Stomach smooth muscle (tissue), 2 donors: ENCODE measurements around the gene LRP10.
A peak's percentile ranks its signal among the peaks of the same experiment; 100 is the strongest.

Experiments
- H3K27ac ChIP-seq: one replicate; pipeline ENCODE4 v1.7.0; 2013; ENCODE audit warnings: mild to moderate bottlenecking, low read length, inconsistent platforms
- H3K27me3 ChIP-seq, 2 donors: one replicate each; pipeline ENCODE4 v1.7.0; 2013; ENCODE audit warnings: low read length in 2 of 2; ENCODE audit not compliant: insufficient read depth in 2 of 2, control insufficient read depth in 1 of 2
- H3K36me3 ChIP-seq, 2 donors: one replicate each; pipeline ENCODE4 v1.7.0; 2013; ENCODE audit warnings: low read length in 2 of 2; ENCODE audit not compliant: control insufficient read depth in 2 of 2, insufficient read depth in 2 of 2
- H3K4me1 ChIP-seq: one replicate; pipeline ENCODE4 v1.7.0; 2013; ENCODE audit warnings: low read length; ENCODE audit not compliant: control insufficient read depth, insufficient read depth
- H3K4me3 ChIP-seq, 2 donors: one replicate each; pipeline ENCODE4 v1.7.0; 2013; ENCODE audit warnings: low read length in 2 of 2
- H3K9ac ChIP-seq, 2 donors: one replicate each; pipeline ENCODE4 v1.7.0; 2013; ENCODE audit warnings: low read length in 2 of 2, mild to moderate bottlenecking in 1 of 2
- H3K9me3 ChIP-seq, 2 donors: one replicate each; pipeline ENCODE4 v1.7.0; 2013; ENCODE audit warnings: low read length in 2 of 2; ENCODE audit not compliant: control insufficient read depth in 2 of 2
- donor health status: healthy.
- donor health status: Pancreatic carcinoma.

Gene LRP10

DNA sequence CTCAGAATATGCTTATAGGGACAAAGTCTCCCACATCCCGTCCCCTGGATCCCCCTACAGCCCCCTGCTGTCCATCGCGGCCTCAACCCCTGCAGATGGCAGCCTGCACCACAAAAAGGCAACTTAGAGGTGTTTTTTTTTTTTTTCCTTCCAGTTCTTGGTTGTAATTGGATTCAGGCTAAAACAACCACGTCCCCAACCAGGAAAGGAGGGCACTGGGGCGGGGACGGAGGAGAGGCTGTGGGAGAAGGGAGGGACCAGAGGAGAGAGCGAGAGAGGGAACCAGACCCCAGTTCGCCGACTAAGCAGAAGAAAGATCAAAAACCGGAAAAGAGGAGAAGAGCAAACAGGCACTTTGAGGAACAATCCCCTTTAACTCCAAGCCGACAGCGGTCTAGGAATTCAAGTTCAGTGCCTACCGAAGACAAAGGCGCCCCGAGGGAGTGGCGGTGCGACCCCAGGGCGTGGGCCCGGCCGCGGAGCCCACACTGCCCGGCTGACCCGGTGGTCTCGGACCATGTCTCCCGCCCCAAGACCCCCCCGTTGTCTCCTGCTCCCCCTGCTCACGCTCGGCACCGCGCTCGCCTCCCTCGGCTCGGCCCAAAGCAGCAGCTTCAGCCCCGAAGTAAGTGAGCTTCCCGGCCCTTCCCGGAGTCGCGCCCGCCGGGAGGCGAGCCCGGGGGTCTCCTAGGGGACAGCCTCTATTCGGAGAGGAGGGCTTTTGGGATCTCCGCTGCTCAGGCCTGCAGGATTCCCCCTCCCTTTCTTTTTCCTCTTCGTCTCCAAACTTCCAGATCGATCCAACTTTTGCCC is 35.0 kb upstream of the LRP10 start, which contains the start of gene MMP14:
MMP14 (plus strand) TSS at position 285 of the 813 bp plus-strand sequence; CDS start at position 518, 233 bp downstream.
- Histone ChIP-seq H3K9me3 (no peaks in the 10 kb centered on the region), H3K36me3 (peaks cover 11 to 12% of the 10 kb centered on the region in 2 donors), H3K27ac (peak within 1 kb of the TSS; percentile 95), H3K9ac (peak within 1 kb of the TSS; percentile 93), H3K4me3 (peak within 1 kb of the TSS; percentile 80 to 91), H3K27me3 (no peaks in the 10 kb centered on the region), H3K4me1 (peaks cover 47% of the 10 kb centered on the region)

DNA sequence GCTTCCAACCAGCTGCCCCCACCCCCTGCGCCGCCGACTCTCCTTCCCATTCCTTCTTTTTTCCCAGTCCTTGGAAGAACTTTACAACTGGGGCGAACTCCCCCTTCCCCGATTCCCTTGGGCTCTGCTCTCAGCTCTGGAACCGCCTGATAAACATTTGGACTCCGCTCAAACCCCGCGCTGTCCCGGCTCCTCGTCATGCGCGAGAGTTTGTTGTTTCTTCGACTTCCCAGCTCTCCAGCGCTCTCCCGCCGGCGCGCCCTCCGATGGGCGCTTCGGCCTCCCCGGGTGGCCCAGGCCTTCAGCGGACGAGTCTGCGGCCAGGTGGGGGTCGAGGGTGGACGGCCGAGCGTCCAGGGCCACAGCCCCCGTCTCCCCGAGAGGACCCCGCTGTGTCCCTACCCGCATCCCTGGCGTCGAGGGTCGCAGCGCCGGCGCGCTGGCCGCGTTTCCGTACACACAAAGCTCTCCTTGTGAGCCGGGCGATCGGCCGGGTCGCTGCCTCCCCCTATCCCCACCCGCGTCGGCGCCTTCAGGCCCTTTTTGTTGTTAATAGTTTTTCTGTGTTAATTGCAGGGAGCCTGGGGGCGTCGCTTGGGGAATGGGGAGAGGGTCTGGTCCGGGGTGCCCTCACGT is 34.3 kb upstream of the LRP10 start:
- peaks cover 52% of the 10 kb centered on the region for H3K4me1 ChIP-seq

DNA sequence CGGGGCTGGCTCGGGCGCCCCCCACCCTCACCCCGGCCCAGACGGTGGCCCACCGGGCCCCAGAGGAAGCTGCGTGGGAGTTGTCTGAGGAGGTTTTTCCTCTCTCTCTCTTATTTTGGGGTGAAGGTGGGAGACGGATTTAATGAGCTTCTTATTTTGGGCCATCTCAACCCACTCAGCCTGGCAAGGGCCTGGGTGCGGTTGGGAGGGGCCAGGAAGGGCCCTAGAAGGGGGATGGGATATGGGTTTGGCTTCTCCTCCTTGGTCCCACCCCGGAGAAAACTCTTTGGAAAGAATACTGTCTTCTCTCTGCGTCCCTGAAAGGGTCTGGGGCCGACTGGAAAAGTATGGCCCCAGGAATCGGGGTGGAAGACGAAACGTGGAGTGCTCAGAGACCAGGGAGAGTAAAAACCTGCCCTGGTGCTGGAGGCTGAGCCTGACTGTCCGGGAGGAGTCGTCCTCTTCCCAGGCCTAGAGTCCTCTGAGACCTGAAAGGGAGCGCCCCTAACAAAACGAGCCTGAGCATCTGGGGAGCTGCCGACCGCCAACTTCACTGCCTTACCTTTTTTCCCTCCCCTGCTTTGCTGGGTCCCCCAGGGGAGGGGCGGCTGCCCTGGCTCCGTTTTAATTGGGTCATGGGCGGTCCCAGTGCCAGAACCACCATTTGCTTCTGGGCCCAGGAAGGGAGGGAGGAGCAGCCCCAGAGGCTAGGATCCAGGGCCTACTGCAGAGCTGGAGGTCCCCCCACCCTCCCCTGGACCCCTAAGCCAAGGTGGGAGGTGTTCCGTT is 33.6 kb upstream of the LRP10 start:
- H3K27ac ChIP-seq = peak overlapping the region; percentile 95
- peaks cover 58% of the 10 kb centered on the region for H3K4me1 ChIP-seq
- peak overlapping the region; percentile 80 to 91 for H3K4me3 ChIP-seq
- no peaks in the 10 kb centered on the region for H3K9me3 ChIP-seq
- H3K27me3 ChIP-seq = no peaks in the 10 kb centered on the region
- H3K9ac ChIP-seq = peak overlapping the region; percentile 93
- H3K36me3 ChIP-seq = peaks cover 25 to 27% of the 10 kb centered on the region in 2 donors

More for the DNA sequence above, 34.3 kb upstream of the LRP10 start:
- Histone ChIP-seq H3K27me3 (no peaks in the 10 kb centered on the region), H3K36me3 (peaks cover 18 to 20% of the 10 kb centered on the region in 2 donors), H3K4me3 (peak overlapping the region; percentile 80 to 91), H3K9me3 (no peaks in the 10 kb centered on the region), H3K27ac (peak overlapping the region; percentile 95), H3K9ac (peak overlapping the region; percentile 93)

DNA sequence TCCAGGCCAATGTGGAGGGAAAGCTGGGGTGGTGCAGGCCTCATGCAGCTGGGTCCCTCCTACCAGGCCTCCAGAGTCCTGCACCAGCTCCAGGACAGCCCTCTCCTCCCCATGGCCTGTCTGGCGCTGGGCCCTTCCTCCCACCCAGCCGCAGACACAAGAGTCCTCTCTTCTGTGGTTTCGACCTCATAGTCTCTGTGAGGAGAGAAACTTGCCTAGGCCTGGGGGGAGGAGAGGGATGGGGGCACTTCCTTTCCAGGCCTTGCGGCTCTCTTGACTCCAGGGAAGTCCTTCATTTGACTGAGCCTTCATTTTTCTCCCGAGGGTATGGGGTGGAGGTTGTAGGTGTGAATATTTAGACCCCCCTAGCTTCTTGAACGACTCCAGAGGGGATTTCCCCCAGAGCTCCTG is 32.9 kb upstream of the LRP10 start:
- peak overlapping the region; percentile 93 for H3K9ac ChIP-seq
- H3K9me3 ChIP-seq = no peaks in the 10 kb centered on the region
- H3K4me3 ChIP-seq = peak overlapping the region; percentile 80 to 91
- no peaks in the 10 kb centered on the region for H3K27me3 ChIP-seq
- peaks cover 60% of the 10 kb centered on the region for H3K4me1 ChIP-seq
- peak overlapping the region; percentile 95 for H3K27ac ChIP-seq
- peaks cover 32% of the 10 kb centered on the region in 2 donors for H3K36me3 ChIP-seq

DNA sequence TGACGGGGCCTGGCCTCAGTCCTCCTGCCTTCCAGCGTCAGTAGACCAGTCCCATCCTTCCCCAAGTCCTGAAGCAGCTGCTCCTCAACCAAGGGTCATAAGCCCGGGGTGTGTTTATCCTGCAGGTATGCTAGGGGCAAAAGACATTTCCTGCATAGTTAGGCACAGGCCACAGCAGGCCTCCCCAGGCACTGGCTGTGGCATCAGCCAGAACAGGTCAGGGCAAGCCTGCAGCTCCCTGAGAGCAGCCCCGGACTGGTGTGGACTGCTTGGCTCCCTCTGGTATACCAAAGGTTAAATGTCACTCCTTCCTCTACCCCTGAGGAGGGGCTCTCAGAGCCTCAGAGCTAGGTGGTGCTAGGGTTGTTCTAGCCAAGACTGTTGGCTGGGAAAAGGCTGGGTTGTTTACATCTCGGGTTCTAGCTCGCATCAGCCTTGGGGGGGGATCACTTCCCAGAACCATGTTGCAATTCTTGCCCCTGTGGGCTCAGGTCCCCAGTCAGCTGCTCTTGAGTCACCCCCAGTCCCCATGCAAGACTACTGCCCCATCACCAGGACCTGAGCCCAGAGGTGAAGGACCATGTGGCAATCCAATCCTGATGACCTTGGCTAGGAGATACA is 32.3 kb upstream of the LRP10 start:
- peaks cover 29 to 32% of the 10 kb centered on the region in 2 donors for H3K36me3 ChIP-seq
- peaks cover 60% of the 10 kb centered on the region for H3K4me1 ChIP-seq
- H3K4me3 ChIP-seq = peak overlapping the region; percentile 80 to 91
- peak overlapping the region; percentile 95 for H3K27ac ChIP-seq
- H3K9ac ChIP-seq = peak overlapping the region; percentile 93
- H3K27me3 ChIP-seq = no peaks in the 10 kb centered on the region
- H3K9me3 ChIP-seq = no peaks in the 10 kb centered on the region

DNA sequence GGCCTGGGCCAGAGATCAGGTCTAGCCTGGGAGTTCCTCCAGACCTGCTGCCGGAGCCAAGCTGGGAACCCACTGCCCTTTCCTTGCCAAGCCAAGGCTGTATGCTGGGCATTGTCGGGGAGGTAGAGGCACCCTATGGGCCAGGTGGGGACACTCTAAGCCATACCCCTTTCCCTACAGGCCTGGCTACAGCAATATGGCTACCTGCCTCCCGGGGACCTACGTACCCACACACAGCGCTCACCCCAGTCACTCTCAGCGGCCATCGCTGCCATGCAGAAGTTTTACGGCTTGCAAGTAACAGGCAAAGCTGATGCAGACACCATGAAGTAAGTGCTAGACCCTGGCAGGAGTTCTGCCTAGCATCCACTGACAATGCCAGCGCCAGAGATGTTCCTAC is 30.2 kb upstream of the LRP10 start:
- Histone ChIP-seq H3K9me3 (no peaks in the 10 kb centered on the region), H3K9ac (peak overlapping the region in 1 of 2 donors; percentile 51), H3K27me3 (no peaks in the 10 kb centered on the region), H3K27ac (no peak overlapping the region), H3K4me1 (peaks cover 65% of the 10 kb centered on the region), H3K36me3 (peaks cover 44% of the 10 kb centered on the region in 2 donors), H3K4me3 (no peak overlapping the region)

DNA sequence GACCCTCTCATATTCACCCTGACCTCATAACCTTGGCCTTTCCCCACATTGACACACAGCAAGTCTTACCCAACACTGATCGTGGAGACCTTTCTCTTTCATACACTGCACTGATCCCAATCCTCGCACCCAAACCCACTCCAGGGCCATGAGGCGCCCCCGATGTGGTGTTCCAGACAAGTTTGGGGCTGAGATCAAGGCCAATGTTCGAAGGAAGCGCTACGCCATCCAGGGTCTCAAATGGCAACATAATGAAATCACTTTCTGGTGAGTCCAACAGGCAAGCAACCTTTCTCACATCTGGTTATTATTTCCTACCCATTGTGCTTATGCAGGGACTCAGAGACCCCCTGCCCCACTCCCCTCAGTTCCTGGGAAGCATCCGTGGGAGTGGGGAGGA is 29.8 kb upstream of the LRP10 start:
- H3K9ac ChIP-seq = no peak overlapping the region

DNA sequence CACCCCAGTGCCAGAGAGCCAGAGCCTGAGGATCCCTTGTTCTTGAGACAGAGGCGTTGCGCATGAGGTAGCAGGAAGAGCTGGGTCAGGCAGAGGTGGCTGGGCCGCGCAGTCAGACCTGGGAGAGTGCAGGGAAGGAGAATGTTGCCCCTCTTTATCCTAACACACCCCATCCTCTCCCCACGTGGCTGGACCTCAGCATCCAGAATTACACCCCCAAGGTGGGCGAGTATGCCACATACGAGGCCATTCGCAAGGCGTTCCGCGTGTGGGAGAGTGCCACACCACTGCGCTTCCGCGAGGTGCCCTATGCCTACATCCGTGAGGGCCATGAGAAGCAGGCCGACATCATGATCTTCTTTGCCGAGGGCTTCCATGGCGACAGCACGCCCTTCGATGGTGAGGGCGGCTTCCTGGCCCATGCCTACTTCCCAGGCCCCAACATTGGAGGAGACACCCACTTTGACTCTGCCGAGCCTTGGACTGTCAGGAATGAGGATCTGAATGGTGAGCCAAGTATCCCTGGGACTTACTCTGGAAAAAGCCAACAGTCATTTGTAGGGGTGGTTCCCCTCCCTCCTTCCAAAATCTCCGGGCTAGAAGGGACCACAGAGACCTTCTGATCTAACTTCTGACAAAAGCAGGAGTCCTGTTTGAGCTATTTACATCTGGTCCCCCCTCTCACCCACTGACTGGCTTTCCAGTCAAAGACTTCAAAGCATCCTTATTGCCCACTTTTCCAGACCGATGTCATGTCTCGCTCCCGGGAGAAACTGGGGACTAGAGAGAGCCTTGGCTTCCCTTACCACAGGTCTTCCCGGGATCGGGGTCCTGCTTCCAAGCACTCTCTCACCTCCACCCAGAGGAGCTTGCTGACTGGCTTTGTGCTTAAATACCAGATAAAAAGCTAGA is 29.1 kb upstream of the LRP10 start:
- H3K27ac ChIP-seq = peak overlapping the region; percentile 6
- H3K4me1 ChIP-seq = peaks cover 68% of the 10 kb centered on the region
- H3K36me3 ChIP-seq = peaks cover 47 to 48% of the 10 kb centered on the region in 2 donors
- no peaks in the 10 kb centered on the region for H3K27me3 ChIP-seq
- H3K9ac ChIP-seq = peak overlapping the region in 1 of 2 donors; percentile 9
- no peak overlapping the region for H3K4me3 ChIP-seq
- no peaks in the 10 kb centered on the region for H3K9me3 ChIP-seq

More for the DNA sequence above, 29.8 kb upstream of the LRP10 start:
- peaks cover 68% of the 10 kb centered on the region for H3K4me1 ChIP-seq
- H3K9me3 ChIP-seq = no peaks in the 10 kb centered on the region
- H3K27ac ChIP-seq = no peak overlapping the region
- H3K27me3 ChIP-seq = no peaks in the 10 kb centered on the region
- no peak overlapping the region for H3K4me3 ChIP-seq
- H3K36me3 ChIP-seq = peaks cover 47 to 48% of the 10 kb centered on the region in 2 donors

DNA sequence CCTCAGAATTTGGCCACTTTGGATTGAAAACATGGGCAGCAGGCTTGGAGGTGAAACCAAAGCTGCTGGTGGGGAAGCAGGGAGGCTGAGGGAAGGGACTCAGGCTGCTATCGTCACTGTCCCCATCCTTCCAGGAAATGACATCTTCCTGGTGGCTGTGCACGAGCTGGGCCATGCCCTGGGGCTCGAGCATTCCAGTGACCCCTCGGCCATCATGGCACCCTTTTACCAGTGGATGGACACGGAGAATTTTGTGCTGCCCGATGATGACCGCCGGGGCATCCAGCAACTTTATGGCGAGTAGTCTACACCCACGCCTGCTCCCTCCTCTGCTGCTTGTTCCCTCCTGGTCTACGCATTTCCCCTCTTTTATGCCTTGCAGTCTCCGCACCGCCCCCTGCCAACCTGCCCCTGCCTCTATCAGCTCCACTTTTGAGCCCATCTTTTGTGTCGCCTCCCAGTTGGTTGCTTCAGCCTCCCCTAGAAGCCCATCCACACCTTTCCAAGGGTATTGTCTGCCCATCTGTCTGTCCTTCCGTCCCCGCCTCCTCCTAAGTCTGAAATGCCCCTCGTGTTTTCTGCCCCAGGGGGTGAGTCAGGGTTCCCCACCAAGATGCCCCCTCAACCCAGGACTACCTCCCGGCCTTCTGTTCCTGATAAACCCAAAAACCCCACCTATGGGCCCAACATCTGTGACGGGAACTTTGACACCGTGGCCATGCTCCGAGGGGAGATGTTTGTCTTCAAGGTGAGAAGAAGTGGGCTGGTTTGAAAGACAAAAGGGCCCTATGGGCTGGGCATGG is 28.2 kb upstream of the LRP10 start:
- H3K4me1 ChIP-seq = peaks cover 68% of the 10 kb centered on the region
- H3K27me3 ChIP-seq = no peaks in the 10 kb centered on the region
- H3K9ac ChIP-seq = no peak overlapping the region
- no peak overlapping the region for H3K4me3 ChIP-seq
- H3K9me3 ChIP-seq = no peaks in the 10 kb centered on the region
- peaks cover 47 to 48% of the 10 kb centered on the region in 2 donors for H3K36me3 ChIP-seq
- no peak overlapping the region for H3K27ac ChIP-seq
